T follicular helper cell (primary cell): ENCODE measurements around the gene PPP2R5C.

Experiments used
- DNase-seq: peaks from one replicate; pipeline ENCODE4 v3.0.0-alpha.2; 2020; ENCODE audit warnings: low read depth

PPP2R5C gene

DNA sequence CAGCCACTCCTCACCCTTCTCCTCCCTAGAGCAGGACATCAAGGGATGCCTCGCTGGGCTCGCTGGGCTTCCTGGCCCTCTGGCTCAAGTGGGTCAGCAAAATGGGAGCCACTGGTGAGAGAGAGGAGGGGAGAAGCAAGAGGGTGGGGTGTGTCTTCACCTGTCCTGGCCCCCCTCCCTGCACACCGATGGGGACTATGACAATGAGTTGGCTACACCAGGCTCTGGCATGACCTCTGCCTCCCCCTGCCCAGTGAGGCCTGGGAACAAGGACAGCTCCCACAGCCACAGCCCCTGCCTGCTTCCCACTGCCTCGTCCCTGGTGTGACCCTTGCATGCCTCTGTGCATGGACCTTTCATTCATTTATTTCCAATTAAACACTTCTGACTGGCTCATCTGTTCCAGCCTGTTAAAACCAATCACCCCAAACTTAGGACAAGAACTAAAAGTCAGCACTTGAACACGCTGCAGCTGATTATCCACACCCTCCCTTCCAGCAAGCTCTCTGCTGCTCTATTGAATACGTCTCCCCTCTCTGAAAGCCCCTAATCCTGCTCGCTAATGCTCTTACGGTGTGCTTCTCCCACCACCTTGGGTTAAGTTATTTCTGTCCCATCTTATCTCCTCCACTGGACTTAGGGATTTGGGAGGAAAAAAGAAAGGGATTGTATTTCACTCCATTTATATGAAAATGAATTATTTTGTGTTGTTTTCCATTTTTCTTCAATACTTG is 5.8 kb upstream of the PPP2R5C start:
- DNase-seq, result no peak

DNA sequence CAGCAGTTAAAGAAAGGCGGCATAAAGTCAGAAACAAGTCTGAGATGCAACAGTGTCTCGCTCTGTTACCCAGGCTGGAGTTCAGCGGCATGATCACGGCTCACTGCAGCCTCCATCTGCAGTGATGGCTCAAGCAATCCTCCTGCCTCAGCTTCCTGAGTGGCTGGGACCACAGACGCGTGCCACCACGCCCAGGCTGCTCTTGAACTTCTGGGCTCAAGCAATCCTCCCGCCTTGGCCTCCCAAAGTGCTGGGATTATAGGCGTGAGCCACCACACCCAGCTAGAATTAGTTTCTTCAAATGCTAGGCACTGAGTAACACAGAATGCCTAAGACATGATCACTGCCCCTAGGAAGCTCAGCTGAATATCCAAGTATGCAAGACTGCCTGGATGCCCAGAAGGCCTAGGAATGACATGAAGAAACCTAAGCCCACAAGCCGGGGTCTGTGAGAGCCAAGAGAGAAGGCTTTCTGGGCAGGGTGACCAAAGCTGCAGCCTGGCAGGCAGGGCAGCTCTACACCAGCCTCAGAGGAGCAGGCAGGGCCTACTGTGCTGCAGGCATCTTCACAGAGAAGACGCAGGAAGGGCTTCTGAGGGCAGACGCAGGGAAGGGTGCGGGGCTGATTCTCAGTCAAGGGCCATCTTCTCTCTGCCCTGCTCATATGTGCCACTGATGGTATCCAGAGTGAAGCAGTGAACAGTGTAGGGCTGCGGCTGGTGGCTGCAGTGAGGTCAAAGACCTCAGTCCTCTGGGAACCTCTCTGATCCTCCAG is 4.3 kb upstream of the PPP2R5C start:
- no peak for DNase-seq

DNA sequence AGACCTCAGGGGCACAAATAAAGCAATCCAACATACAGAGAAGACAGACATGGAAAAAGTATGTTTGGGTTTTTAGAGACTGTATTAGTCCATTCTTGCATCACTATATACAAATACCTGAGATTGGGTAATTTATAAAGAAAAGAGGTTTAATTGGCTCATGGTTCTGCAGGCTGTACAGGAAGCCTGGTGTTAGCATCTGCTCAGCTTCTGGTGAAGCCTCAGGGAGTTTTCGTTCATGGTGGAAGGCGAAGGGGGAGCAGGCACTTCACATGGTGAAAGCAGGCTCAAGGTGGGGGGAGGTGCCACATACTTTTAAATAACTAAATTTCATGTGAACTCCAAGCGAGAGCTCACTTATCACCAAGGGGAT is 3.7 kb upstream of the PPP2R5C start:
- DNase-seq, result no peak

DNA sequence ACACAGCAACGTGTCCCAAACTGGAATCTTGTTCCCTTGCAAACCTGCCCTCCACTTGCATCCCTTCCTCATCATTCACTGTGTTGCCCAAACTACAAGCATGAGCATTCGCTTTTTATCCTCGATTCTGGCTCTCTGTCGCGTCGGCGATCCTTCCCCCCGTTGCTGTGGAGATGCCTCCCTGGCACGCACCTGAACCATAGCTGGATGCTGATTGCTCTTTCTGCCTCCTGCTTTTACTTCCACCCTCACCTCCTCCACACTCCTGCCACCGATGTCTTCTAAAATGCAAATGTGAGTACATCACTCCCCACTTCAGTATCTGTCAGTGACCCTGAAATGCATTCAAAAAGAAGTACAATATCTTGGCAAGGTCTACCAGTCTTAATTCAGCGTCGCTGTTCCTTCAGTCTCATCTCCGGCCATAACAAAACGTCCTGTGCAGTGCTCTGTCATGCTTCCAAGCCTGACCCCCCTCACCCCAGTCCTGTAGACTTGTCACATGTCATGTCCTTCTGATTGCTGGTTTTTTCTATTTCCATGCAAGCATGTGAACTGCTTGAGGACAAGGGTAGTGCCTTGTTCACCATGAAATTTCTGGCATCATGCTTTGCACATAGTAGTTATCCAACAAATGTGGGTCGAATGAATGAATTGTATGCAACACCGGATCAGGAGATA is 2.5 kb upstream of the PPP2R5C start:
- DNase-seq, result no peak

DNA sequence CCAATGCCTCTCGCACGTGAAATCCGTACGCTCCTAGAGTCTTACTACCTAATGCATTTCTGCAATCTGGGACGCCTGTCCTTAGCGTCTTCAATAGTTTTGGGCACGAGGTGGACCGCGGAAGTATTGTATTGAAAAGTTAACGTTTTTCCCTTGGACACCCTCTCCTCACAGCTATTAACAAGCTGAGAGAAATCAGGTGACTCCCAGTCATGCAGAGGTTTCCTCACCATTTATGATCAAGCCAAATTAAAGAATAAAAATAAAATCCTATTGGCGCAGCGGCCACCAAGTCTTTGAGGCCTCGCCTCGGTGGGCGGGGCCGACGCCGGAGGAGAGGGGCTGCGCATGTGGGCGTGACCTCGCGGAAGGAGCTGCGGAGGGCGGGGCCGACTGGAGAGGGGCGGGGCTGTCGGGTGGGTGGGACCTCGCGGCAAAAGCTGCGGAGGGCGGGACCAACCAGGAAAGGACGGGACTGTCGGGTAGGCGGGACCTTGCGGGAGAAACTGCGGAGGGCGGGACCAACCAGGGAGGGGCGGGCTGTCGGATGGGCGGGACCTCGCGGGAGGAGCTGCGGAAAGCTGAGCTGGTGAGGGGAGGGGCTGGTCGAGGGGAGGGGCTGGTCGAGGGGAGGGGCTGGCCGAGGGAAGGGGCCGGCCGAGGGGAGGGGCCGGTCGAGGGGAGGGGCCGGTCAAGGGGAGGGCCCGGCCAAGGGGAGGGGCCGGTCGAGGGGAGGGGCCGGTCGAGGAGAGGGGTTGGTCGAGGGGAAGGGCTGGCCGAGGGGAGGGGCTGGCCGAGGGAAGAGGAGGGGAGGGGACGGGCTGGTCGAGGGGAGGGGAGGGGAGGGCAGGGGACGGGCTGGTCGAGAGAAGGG is 1.1 kb upstream of the PPP2R5C start:
- peak; percentile 98 for DNase-seq

DNA sequence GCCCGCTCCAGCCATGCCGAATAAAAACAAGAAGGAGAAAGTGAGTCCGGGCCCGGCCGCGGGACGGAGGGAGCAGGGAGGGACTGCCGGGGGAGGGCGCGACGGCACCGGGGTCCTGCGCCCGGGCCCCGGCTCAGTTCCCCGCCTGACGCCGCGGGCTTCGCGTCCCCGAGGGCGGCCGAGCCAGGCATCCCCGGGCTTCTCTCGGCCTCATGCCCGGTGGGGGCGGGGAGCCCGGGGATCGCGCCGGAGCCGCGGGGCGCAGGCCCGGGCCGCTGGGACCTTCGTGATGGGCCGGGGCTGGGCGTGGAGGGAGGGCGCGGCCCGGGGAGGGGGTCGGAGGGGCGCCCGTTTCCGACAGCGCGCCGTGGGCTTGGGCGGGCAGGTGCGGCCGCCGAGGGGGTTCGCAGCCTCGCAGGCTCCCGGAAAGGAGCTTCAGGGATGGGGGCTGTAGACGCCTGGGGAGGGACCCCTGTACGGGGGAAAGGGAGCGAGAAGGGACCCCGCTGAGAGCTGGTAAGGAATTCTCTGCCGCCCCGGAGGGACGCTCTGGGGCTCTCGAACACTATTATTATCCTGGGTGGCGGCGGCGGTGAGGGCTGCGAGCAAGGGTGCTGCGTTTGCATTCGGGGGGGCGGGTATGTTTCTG is 496 bp downstream of the PPP2R5C start:
- DNase-seq, result peak; percentile 43

DNA sequence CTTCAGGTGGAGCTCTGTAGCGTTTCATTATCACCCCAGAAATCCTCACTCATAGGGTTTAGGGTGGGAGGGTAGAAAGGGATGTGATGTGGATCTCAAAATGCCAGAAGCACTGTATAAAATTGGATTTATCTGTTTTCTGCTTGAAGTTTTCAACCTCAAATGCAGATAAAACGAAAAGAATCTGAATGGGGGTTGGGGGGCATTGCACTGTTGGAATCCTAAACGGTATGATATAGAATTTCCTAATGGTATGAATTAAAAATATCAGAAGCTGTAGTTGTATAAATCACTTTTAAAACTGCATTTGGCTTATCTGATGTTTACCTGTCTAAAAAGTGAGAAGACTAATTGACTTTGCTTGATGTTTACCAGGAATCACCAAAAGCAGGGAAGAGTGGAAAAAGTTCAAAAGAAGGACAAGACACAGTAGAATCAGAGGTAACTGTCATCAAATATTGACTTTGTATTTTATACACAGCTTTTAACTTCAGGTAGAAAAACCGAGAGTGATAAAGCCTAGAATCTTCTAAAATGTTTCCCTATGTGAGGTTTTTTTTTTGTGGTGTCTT is 1.1 kb downstream of the PPP2R5C start:
- DNase-seq, result no peak

DNA sequence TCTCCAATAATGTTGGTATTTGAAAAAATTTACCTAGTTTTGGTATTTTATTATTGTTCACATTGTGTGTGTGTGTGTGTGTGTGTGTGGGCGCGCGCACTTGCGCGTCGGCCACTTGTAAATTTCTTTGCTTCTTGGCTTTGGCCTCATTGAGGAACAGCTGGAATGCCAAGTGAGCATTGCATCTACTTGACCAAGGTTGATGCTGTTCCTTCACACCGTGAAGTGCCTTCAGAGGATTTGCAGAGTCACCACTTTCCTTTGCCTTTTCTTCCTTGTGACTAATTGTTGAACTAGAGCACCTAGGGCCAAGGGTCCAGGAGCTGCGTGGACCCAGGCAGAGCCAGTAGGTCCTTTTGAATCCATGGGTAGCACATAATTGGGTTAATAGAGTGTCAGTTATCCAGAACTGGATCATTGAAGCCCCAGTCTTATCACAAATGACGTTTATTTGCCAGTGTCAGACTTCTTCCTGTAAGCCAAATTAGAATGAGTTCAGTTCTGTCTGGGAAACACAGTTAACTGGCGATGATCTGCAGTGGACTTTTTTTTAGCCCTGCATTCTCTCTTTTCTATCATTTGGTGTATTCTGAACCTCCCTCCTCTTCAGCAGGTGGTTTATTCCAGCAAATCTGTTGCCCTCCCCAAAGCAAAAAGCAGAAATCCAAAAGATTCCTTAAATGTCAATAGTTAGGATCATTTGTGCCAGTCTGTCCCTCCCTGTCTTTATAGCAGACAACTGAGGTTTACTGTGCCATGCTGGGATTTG is 2.6 kb downstream of the PPP2R5C start:
- no peak for DNase-seq

DNA sequence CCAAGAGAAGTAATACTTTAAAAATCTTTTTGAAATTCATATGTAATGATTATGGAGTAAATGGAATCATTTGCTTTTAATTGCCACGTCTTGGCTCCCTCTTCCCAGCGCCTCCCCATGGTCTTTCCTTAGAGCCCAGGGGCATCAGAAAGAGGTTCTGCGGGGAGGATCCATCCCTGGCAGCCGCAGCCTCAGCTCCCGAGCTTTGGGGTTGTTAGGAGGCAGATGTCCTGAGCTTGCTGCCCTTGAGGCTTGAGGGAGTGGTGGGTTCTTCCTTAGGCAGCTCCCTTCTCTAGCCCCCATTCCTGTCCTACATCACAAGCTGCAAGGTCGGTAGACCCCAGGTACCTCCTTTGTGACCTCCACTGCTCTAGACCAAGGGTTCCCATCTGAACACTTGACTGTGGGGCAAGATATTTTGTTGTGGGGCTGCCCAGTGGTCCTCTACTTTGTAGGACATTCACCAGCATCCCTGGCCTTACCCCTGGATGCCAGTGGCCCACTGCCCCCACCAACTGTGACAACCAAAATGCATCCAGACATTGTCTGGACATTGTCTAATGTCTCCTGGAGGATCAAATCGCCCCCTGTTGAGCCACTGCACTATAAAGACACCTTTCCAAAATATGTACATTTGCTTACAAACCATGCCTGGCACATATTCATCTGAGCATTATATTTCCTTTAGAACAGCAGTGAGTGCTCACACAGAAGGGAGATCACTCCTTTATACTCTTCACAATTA is 6.3 kb downstream of the PPP2R5C start:
- no peak for DNase-seq

DNA sequence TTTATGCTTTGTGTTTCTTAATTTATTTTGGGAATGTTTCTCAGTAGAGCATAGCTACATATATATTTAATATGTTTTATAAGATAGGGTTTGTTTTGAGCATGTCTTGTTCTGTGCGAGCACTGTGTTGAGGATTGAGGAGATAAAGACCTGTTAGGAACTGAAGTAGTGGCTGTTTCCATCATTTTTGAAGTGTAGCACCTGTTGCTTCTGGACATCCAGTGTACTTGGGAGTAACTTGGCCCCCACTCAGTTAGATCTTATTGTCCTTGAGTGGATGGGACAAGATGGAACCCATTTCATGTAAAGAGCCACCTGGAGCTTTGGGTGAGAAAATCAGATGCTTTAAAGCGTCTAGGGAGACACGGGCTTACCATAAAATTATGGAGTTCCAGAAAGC is 8.7 kb downstream of the PPP2R5C start:
- DNase-seq, result no peak

DNA sequence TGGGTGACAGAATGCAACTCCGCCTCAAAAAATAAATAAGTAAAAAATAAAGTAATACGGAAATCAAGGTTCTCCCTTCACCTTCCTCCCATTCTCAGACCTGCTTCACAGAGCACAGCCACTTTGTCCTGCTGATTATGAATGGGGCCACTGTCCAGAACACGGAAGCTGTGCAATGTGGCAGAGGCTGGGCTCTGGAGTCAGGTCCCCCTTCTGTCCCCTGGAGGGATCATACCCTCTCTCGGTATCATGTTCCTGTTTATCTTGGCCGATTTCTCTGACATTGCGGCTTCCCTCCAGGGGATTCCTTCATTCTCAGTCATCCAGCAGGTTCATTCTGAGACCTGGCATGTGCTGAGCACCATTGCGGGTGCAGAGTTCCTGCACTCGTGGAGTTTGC is 11.3 kb downstream of the PPP2R5C start:
- no peak for DNase-seq

DNA sequence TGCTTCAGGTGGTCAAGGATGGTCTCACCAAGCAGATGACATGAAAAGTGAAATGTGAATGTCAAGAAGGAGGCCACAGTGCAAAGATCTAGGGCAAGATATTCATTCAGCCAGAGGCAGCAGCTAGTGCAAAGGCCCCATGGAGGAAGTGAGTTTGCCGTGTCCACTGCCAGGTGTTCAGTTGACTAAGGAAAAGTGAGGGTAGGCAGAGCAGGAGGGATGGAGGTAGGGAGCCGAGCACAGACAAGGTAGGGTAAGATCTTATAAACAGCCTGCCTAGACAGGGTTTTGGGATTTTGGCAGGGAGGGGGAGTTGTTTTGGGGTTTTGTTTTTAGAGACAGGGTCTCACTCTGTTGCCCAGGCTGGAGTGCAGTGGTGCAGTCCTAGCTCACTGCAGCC is 11.9 kb downstream of the PPP2R5C start:
- DNase-seq, result no peak

DNA sequence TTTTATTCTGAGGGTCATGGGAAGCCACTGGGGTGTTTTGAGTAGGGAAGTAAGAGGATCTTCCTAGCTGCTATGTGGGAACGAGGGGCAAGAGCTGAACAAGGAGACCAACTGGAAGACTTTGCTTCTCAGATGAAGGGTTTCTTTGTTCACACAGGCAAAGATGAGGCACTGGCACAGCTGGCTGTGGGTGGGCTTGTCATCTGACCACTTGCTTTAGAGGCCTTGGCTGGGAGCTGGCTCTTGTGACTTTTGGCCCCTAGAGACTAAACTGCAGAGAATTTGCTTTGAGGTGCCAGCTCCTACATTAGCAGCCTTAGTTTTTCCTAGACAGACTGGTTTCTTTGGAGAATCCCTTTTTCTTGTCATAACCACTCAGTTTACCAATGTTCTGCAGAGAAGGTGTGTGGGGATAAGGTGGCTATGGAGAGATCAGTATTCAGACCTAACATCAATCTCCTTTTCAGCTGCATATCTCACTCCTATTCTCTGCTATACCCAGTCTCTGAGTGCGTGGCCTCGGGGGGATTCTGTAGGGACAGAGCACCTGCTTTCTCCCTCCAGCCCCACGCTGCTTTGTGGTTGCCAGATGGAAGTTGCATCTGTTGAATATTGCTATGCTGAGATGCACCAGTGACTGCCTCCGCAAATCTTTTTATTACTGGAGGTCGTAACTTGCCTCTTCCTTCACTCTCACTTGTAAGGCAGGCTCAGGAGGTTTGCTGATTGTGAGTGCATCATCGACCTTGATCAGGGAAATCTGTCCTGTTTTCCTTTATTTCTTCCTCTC is 12.7 kb downstream of the PPP2R5C start:
- no peak for DNase-seq

DNA sequence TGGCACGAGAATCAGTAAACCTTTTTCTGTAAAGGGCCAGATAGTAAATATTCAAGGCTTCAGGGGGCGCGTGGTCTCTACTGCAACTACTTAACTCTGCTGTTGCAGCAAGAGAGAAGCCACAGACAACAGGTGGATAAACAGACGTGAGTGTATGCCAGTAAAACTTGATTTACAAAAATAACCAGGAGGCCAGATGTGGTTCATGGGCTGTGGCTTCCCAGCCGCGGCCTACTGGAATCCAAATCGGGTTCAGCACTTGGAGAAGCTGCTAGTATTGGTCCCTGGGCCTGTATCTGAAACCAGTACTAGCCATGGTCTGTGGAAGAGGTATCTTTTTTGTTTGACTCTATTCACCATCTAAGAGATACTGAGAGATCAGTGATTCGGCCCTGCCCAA is 13.3 kb downstream of the PPP2R5C start:
- DNase-seq, result no peak

DNA sequence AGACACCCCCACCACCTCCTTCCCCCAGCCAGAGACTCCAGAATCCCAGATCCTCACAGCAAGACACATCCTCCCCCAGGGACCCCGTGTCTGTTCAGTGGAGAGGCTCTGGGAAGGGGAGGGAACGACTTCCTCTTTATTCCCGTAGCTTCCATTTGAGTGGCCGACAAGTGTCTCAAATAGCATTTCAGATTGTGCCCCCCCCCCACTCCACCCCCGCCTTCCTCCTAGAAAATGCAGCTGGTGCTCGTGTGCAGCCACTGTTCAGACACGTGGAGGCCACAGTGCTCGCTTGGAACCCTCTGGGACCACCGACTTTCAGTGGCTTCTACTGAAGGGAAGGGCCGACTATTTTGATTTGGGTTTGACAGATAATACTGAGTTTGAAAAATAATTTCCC is 14.3 kb downstream of the PPP2R5C start:
- DNase-seq, result no peak

DNA sequence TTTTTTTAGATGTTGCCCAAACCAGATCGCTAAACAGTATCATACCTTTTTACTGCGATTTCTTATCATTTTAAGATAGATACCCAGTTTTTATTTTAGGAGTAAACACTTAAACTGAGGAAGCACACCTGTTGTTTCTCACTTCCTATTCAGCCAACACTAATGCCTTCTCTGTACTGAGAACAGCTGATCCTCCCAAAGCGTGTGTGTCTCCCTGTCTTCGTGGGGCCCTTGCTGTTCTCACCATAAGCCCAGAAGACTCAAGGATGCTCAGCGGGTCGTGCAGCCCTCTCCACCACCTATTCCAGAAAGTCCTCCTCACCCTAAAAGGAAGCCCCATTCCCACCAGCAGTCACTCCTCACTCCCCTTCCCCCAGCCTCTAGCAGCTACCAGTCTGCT is 14.8 kb downstream of the PPP2R5C start:
- no peak for DNase-seq

DNA sequence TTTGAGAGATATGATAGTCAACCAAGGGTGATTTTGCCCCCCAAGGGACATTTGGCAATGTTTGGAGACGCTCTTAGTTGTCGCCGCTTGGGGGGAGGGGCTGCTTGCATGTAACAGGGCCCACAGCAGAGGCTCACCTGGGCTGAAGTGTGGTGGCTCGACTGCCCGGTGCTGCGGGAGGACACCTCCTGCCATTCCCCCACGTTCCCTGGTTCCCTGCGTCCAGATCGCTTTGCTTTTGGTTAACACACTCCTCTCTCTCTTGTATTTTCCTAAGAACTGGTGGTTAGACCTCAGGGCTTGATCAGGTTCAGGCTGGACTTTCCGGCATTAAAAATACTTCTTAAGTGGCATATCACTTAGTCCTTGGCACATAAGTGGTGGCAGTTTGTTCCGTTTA is 18.9 kb downstream of the PPP2R5C start:
- no peak for DNase-seq

DNA sequence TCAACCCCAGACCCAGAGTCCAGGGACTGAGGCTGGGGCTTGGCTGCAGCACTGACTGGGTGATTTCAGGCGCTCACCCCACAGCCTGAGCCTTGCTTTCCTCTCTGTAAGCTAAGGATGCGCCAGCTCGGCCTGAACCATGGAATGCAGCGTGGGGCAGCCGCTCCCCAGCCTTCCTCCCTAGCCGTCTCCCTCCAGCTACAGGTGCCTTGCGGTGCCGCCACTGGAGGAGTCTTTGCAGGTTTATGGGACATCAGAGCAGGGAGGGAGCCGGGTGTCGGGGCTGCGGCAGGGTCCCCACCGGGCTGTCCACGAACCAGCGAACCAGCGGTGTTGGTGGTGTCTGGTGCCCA is 19.4 kb downstream of the PPP2R5C start:
- no peak for DNase-seq
